Vagina (tissue), 2 donors: Measurements from ENCODE around the gene DLX1. TPM values are rescaled to one million over a fixed set of nuclear protein-coding genes. Genes with fewer than 3 reads are reported as not detected.

Experiments used
- DNase-seq, 2 donors: peaks; one replicate each; pipeline ENCODE4 v3.0.0-alpha.2; 2017; ENCODE audit errors: extremely low spot score in 2 of 2
- H3K27ac ChIP-seq: fragments of 200-600 bp; sonication (generic); one replicate; pipeline ENCODE4 v1.5.1; 2019
- H3K27me3 ChIP-seq: fragments of 200-600 bp; sonication (generic); one replicate; pipeline ENCODE4 v1.5.1; 2019
- H3K36me3 ChIP-seq, 2 donors: fragments of 200-600 bp; sonication (generic); one replicate each; pipeline ENCODE4 v1.5.1; 2017 to 2019
- H3K4me1 ChIP-seq: fragments of 200-600 bp; sonication (generic); one replicate; pipeline ENCODE4 v1.5.1; 2019
- H3K4me3 ChIP-seq, 2 donors: fragments of 200-600 bp; sonication (generic); 1 replicate in 1 of 2; 2 replicates in 1 of 2; pipeline ENCODE4 v1.5.1; 2016 to 2019
- H3K9me3 ChIP-seq: fragments of 200-600 bp; sonication (generic); one replicate; pipeline ENCODE4 v1.5.1; 2019
- CTCF ChIP-seq, 3 experiments: fragments of 450-650 bp in 2 of 3; fragments of 200-600 bp in 1 of 3; sonication (generic) in 1 of 3; IDR thresholded peaks; one replicate each; pipeline ENCODE4 v1.5.1; 2017 to 2019; ENCODE audit warnings: antibody characterized with exemption in 3 of 3, mild to moderate bottlenecking in 2 of 3, moderate library complexity in 2 of 3
- POLR2A ChIP-seq, 2 donors: fragments of 450-650 bp; IDR thresholded peaks; one replicate each; pipeline ENCODE4 v1.6.1; 2017; ENCODE audit warnings: antibody characterized with exemption in 2 of 2, mild to moderate bottlenecking in 2 of 2, moderate library complexity in 2 of 2
- POLR2AphosphoS5 ChIP-seq, 2 donors: sonication (generic); formaldehyde crosslinking; IDR thresholded peaks; one replicate each; pipeline ENCODE4 v1.9.0; 2017; ENCODE audit warnings: antibody characterized with exemption in 2 of 2, mild to moderate bottlenecking in 2 of 2, low read depth in 1 of 2; ENCODE audit not compliant: insufficient read depth in 1 of 2
- intact Hi-C: fragments of 100-400 bp; cut with DNase I; formaldehyde crosslinking; loops from one replicate; pipeline ENCODE4 v1.15.1; 2023
- total RNA-seq: library from RNA; depleted of rRNA; stranded (reverse); fragments of >200 nt; gene quantifications from one replicate; pipeline ENCODE4 v1.2.3, GENCODE V29; 2016

DLX1 gene
- total RNA-seq, 1 donor from 2014 or later, result not detected

GRCh38 chr2:172131713-172132555, 46.6 kb downstream of the DLX1 start:
- no peak for TF ChIP-seq POLR2A (IDR thresholded peaks at IDR 0.05)
- no peak for TF ChIP-seq CTCF (IDR thresholded peaks at IDR 0.05)
- TF ChIP-seq POLR2AphosphoS5 (IDR thresholded peaks at IDR 0.05; ENCODE audit: insufficient read depth in 1 of 2, low read depth in 1 of 2), result no peak
- Histone ChIP-seq H3K27ac (no peak overlapping the region), H3K27me3 (no peaks in the 10 kb centered on the region), H3K4me1 (no peaks in the 10 kb centered on the region), H3K36me3 (no peaks in the 10 kb centered on the region), H3K4me3 (no peak overlapping the region), H3K9me3 (no peaks in the 10 kb centered on the region)
- intact Hi-C loops, result no loop called here
- no peak for DNase-seq

- H3K27ac ChIP-seq, result no peak overlapping the region
- no peaks in the 10 kb centered on the region for H3K4me1 ChIP-seq
- H3K27me3 ChIP-seq, result no peaks in the 10 kb centered on the region
- TF ChIP-seq CTCF (IDR thresholded peaks at IDR 0.05) (no peak), POLR2A (IDR thresholded peaks at IDR 0.05) (no peak), POLR2AphosphoS5 (IDR thresholded peaks at IDR 0.05; ENCODE audit: insufficient read depth in 1 of 2, low read depth in 1 of 2) (no peak)
- H3K4me3 ChIP-seq, result no peak overlapping the region
- intact Hi-C loops, result no loop called here
- no peaks in the 10 kb centered on the region for H3K9me3 ChIP-seq
- H3K36me3 ChIP-seq, result no peaks in the 10 kb centered on the region
- no peak for DNase-seq
Observed at GRCh38 chr2:172134270-172134669, 49.0 kb downstream of the DLX1 start.

GRCh38 chr2:172135446-172135845, 50.1 kb downstream of the DLX1 start:
- TF ChIP-seq POLR2AphosphoS5 (IDR thresholded peaks at IDR 0.05; ENCODE audit: insufficient read depth in 1 of 2, low read depth in 1 of 2) (no peak), CTCF (IDR thresholded peaks at IDR 0.05) (no peak)
- Histone ChIP-seq H3K9me3 (no peaks in the 10 kb centered on the region), H3K36me3 (no peaks in the 10 kb centered on the region), H3K27ac (no peak overlapping the region), H3K4me1 (no peaks in the 10 kb centered on the region), H3K27me3 (no peaks in the 10 kb centered on the region), H3K4me3 (no peak overlapping the region)
- intact Hi-C loops, result no loop called here
- no peak for DNase-seq

DNA sequence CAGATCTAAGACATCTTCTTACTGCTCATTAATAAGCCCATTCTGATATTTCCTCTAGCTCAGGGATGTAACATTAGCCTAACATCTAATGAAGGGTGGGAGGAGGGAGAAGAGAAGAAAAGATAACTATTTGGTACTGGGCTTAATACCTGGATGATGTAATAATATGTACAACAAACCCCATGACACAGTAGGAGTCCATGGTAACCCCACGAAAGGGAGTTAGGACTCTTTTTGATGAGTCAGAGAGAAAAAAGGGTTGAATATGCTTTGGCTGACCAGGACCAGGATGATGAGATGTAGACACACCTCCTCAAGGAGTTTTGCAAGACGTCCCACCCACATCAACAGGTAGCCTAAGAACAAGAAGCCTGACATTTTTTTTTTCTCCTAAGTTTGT, 51.8 kb downstream of the DLX1 start:
- no peaks in the 10 kb centered on the region for H3K4me1 ChIP-seq
- DNase-seq, result no peak

More for the DNA sequence above, 51.8 kb downstream of the DLX1 start:
- Histone ChIP-seq H3K4me3 (no peak overlapping the region), H3K27ac (no peak overlapping the region), H3K27me3 (no peaks in the 10 kb centered on the region), H3K9me3 (no peaks in the 10 kb centered on the region), H3K36me3 (no peaks in the 10 kb centered on the region)
- intact Hi-C loops, result no loop called here
- TF ChIP-seq POLR2AphosphoS5 (IDR thresholded peaks at IDR 0.05; ENCODE audit: insufficient read depth in 1 of 2, low read depth in 1 of 2) (no peak), POLR2A (IDR thresholded peaks at IDR 0.05) (no peak), CTCF (IDR thresholded peaks at IDR 0.05) (no peak)
